Measurements from ENCODE around the gene SYNGR4. TPM values are rescaled to one million over a fixed set of nuclear protein-coding genes. Genes with fewer than 3 reads are reported as not detected.
A peak's percentile ranks its signal among the peaks of the same experiment; 100 is the strongest.
"Not testable (repeated sequence)": the region's sequence is repeated elsewhere in the genome, so short reads cannot be mapped to it uniquely, and the experiment has no call there.

The SYNGR4 gene
- total RNA-seq, 4 donors from 2014 or later, result not detected

DNA sequence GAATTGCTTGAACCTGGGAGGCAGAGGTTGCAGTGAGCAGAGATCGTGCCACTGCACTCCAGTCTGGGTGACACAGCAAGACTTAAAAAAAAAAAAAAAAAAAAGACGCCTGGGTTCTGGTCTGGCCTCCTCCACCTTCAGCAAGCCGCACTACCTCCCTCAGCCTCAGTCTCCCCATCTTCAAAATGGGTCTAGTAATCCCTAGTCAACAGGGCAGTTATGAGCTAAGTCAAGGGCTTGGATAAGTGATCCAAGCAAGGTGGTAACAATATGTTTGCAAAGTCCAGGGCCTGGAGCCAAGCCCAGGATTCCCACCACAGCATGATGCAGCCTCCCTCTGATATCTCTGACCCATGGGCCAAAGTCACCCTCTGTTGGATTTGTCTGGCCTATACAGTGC is 22.8 kb downstream of the SYNGR4 start:
- peaks cover 0 to 12% (median 0%) of the 10 kb centered on the region in 4 donors for H3K4me1 ChIP-seq
- no peaks in the 10 kb centered on the region for H3K9me3 ChIP-seq
- DNase-seq, result no peak
- H3K4me3 ChIP-seq, result no peak overlapping the region
- H3K27ac ChIP-seq, result no peak overlapping the region
- H3K36me3 ChIP-seq, result peaks cover 0 to 77% (median 0%) of the 10 kb centered on the region in 3 donors
- TF ChIP-seq, protein P1, sequence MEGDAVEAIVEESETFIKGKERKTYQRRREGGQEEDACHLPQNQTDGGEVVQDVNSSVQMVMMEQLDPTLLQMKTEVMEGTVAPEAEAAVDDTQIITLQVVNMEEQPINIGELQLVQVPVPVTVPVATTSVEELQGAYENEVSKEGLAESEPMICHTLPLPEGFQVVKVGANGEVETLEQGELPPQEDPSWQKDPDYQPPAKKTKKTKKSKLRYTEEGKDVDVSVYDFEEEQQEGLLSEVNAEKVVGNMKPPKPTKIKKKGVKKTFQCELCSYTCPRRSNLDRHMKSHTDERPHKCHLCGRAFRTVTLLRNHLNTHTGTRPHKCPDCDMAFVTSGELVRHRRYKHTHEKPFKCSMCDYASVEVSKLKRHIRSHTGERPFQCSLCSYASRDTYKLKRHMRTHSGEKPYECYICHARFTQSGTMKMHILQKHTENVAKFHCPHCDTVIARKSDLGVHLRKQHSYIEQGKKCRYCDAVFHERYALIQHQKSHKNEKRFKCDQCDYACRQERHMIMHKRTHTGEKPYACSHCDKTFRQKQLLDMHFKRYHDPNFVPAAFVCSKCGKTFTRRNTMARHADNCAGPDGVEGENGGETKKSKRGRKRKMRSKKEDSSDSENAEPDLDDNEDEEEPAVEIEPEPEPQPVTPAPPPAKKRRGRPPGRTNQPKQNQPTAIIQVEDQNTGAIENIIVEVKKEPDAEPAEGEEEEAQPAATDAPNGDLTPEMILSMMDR (IDR thresholded peaks at IDR 0.05), result no peak
- TF ChIP-seq POLR2A (IDR thresholded peaks at IDR 0.05), result no peak
- no peaks in the 10 kb centered on the region for H3K27me3 ChIP-seq

DNA sequence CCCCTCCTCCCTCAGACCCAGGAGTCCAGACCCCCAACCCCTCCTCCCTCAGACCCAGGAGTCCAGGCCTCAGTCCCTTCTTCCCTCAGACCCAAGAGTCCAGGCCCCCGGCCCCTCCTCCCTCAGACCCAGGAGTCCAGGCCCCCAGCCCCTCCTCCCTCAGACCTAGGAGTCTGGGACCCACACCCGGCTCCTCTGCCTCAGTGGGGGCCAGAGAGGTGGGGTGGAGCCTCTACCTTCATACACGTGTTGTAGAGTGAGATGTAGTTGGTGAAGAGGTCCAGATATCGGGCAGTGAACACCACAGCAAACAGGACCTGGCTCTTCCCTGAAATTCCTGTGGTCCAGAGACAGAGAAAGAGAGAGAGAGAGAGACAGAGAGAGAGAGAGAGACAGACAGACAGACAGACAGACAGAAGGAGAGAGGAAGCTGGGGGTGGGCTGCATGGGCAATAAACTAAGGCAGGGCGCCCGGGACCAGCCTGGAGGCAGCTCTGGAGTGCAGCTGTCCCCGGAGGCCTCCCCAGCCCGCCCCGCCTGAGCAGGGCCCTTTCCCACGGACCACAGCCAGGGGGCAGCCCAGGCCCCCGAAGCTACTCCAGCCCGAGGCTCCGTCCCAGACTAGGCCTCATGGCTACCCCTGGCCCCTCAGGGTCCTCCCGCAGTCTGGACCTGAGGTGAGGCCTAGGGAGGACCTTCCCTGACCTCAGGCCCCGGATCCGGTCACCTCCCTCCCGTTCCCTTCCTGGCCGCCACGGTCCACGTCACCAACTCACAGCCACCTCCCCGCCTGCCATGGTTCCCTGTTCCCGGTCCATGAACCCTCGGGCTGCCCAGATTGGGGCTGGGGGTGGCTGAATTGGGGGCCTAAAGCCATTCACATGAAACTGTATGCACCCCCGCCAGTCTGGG is 26.3 kb downstream of the SYNGR4 start:
- TF ChIP-seq, protein P1 (IDR thresholded peaks at IDR 0.05), result peak; percentile 53 to 75 (median 66)
- peak in 1 of 2 donors; percentile 26 for TF ChIP-seq POLR2A (IDR thresholded peaks at IDR 0.05)
- peak; percentile 57 to 80 (median 79) for DNase-seq
- Histone ChIP-seq H3K4me3 (peak overlapping the region; percentile 68 to 98 (median 85)), H3K4me1 (peaks cover 0 to 27% (median 10%) of the 10 kb centered on the region in 4 donors), H3K27me3 (peaks cover 4 to 22% of the 10 kb centered on the region in 2 donors), H3K36me3 (peaks cover 0 to 42% (median 0%) of the 10 kb centered on the region in 3 donors), H3K27ac (peak overlapping the region; percentile 75 to 94 (median 86)), H3K9me3 (no peaks in the 10 kb centered on the region)

DNA sequence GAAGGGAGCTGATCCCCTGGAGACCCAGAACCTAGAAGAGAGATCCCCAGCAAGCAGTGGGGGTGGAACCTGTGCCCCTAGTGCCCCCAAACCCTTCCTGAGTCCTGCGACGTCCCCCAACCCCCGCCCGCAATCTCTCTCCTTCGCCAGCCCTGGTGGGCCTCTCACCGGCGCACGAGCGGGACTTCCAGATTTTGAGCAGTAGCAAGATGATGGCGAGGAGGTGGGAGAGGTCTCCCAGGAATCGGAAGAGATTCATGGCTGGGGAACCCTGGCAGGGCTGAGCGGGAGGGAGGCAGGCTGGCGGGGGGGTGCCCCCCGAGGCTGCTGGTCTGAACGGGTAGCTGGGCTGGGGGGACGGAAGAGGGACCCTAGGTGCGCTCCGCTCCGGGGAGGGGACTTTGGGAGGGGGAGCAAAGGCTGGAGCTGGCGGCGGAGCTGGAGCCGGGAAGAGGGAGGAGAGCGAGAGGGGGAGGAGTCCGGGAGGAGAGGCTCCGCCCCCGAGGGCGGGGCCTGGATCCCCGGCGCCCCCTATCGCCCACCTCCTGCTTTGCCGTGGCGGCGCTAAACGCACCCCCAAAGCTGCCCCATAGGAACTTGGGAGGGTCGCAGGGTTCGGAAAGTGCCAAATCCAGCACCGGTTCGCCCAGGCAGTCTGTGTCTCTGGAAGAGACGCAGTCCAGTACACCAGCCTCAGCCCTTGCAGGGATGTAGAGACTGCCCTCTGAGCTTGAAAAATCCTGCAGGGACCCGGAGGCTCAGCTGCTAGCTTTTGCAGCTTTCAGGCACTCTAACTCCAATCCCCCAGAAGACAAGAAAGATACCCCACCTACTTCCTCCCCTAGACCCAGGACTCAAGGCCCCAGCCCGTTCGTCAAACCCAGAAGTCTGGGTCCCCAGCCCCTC is 27.2 kb downstream of the SYNGR4 start, which contains the start of gene KDELR1:
KDELR1 (minus strand) TSS at position 452 of the 906 bp plus-strand sequence; CDS start at position 259, 193 bp downstream.
- Histone ChIP-seq H3K27ac (peak within 1 kb of the TSS; percentile 75 to 94 (median 86)), H3K36me3 (peaks cover 0 to 33% (median 0%) of the 10 kb centered on the region in 3 donors), H3K27me3 (peaks cover 4 to 30% of the 10 kb centered on the region in 2 donors), H3K4me1 (peaks cover 0 to 27% (median 10%) of the 10 kb centered on the region in 4 donors), H3K9me3 (no peaks in the 10 kb centered on the region), H3K4me3 (peak within 1 kb of the TSS; percentile 68 to 98 (median 85))
- TF ChIP-seq POLR2A (IDR thresholded peaks at IDR 0.05), result peak; percentile 53 to 67
- TF ChIP-seq, protein P1 (IDR thresholded peaks at IDR 0.05), result peak; percentile 76 to 91 (median 87)
- peak; percentile 68 to 88 (median 86) for DNase-seq

DNA sequence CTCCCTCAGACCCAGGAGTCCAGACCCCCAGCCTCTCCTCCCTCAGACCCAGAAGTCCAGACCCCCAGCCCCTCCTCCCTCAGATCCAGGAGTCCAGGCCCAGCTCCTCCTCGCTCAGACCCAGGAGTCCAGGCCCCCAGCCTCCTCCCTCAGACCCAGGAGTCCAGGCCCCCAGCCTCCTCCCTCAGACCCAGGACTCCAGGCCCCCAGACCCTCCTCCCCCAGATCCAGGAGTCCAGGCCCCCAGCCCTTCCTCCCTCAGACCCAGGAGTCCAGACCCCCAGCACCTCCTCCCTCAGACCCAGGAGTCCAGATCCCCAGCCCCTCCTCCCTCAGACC is 27.8 kb downstream of the SYNGR4 start:
- H3K4me3 ChIP-seq, result peak overlapping the region in 1 of 4 donors; percentile 74
- DNase-seq, H3K9me3 ChIP-seq, H3K27ac ChIP-seq: not testable (repeated sequence)
- H3K36me3 ChIP-seq, result peaks cover 0 to 27% (median 0%) of the 10 kb centered on the region in 3 donors
- peaks cover 0 to 27% (median 10%) of the 10 kb centered on the region in 4 donors for H3K4me1 ChIP-seq
- peaks cover 4 to 36% of the 10 kb centered on the region in 2 donors for H3K27me3 ChIP-seq

DNA sequence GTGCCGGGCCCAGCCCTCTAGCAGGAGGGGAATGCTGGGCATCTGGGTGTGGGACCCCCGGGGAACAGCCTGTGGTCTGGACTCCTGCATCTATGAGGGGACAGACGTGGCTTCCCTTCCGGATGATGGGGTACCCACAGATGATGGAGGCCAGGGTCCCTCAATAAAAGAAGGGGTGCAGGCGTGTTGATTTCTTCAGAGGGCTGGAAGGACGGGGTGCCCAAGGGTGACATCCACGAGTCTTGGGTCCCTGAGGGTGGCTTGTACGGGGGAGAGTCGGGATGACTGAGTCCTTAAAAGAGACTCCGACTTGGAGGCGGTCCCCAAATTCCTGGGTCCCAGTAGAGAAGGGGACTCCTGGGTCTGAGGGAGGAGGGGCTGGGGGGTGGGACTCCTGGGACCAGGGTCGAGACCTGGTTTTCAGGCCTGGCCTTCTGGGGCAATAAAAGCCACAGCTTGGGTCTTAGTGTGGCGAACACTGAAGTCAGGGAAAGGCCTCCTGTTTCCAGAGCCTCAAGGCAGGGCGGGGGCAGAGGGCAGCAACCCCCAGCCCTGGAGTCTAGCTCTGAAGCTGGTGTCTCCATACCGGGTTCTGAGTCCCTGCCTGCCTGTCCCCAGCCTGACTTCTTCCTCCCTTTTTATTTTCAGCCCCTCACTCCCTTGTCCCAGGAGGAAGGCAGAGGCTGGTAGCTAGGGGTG is 28.8 kb downstream of the SYNGR4 start:
- H3K27me3 ChIP-seq, result peaks cover 4 to 38% of the 10 kb centered on the region in 2 donors
- TF ChIP-seq, protein P1 (IDR thresholded peaks at IDR 0.05), result no peak
- TF ChIP-seq POLR2A (IDR thresholded peaks at IDR 0.05), result no peak
- H3K27ac ChIP-seq, result no peak overlapping the region
- peaks cover 0 to 33% (median 14%) of the 10 kb centered on the region in 4 donors for H3K4me1 ChIP-seq
- H3K4me3 ChIP-seq, result no peak overlapping the region
- H3K9me3 ChIP-seq, result no peaks in the 10 kb centered on the region
- H3K36me3 ChIP-seq, result peaks cover 0 to 17% (median 0%) of the 10 kb centered on the region in 3 donors
- DNase-seq, result no peak

Measured in Peyer's patch (tissue), 4 donors.